ENCODE measurements around the gene CEL. TPM values are rescaled to one million over a fixed set of nuclear protein-coding genes. Genes with fewer than 3 reads are reported as not detected.

CEL gene
- total RNA-seq, 1 experiment from 2014 or later = 2.8 TPM

DNA sequence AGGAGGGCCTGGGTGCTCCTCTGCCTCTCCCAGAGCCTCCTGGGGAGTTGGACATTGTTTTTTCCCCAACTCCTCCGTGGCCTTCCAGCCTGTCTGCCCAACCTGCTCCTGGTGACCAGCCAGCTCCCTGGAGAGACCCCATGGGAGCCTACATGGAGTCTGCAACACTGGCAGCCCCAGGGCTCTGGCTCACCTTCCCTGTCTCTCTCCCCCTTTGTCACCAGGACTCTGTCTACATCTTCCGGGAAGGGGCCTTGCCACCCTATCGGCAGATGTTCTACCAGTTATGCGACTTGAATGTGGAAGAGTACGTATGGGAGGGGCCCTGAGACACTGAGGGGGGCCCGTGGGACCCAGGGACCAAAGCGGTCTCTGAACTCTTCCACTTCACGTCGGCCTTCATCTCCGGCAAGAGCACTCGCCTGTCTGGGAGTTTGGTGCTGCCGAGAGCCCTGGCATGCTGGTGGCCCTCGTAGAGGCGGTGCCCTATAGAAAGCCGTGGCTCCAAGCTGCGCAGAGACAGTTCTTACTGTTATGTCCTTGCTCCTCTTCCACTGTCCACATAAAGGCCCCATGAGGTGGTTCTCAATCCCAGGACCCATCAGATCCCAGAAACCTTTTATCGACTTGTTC is 5.9 kb upstream of the CEL start:
- H3K27ac ChIP-seq (ENCODE audit: low read depth, low read length, poor library complexity, severe bottlenecking) = no peak overlapping the region
- peaks cover 54% of the 10 kb centered on the region for H3K36me3 ChIP-seq (ENCODE audit: insufficient read depth, low read length, poor library complexity, severe bottlenecking)
- H3K27me3 ChIP-seq (replicated peaks; ENCODE audit: insufficient read depth, low read depth, low read length, poor library complexity) = no peaks in the 10 kb centered on the region
- no peak overlapping the region for H3K4me3 ChIP-seq (ENCODE audit: low read depth, low read length, poor library complexity, severe bottlenecking)
- DNase-seq (ENCODE audit: low spot score) = no peak
- H3K4me1 ChIP-seq (ENCODE audit: insufficient read depth, low read length, poor library complexity, severe bottlenecking) = no peaks in the 10 kb centered on the region
- H3K9me3 ChIP-seq (ENCODE audit: low read depth, low read length, poor library complexity, severe bottlenecking) = no peaks in the 10 kb centered on the region
- intact Hi-C loops (cut with micrococcal nuclease; ENCODE audit: unreplicated experiment) = no loop called here
- BruUV-seq (replicated peaks) = no TSS peak
- ChIA-PET POLR2A (ENCODE audit: low non-redundant PET) (no interaction called here), CTCF (no interaction called here)
- no peak for TF ChIP-seq EZH2 (IDR thresholded peaks at IDR 0.05; ENCODE audit: borderline replicate concordance, low read depth, low read length, poor library complexity, severe bottlenecking)
- no peak for TF ChIP-seq CTCF (conservative IDR thresholded peaks at IDR 0.05; ENCODE audit: low read depth, low read length)

GRCh38 chr9:133056533-133056932 is 5.2 kb upstream of the CEL start:
- H3K4me3 ChIP-seq (ENCODE audit: low read depth, low read length, poor library complexity, severe bottlenecking) = no peak overlapping the region
- BruUV-seq (replicated peaks) = no TSS peak
- no peaks in the 10 kb centered on the region for H3K9me3 ChIP-seq (ENCODE audit: low read depth, low read length, poor library complexity, severe bottlenecking)
- TF ChIP-seq EZH2 (IDR thresholded peaks at IDR 0.05; ENCODE audit: borderline replicate concordance, low read depth, low read length, poor library complexity, severe bottlenecking) = no peak
- no peak for TF ChIP-seq CTCF (conservative IDR thresholded peaks at IDR 0.05; ENCODE audit: low read depth, low read length)
- H3K27me3 ChIP-seq (replicated peaks; ENCODE audit: insufficient read depth, low read depth, low read length, poor library complexity) = no peaks in the 10 kb centered on the region
- no peaks in the 10 kb centered on the region for H3K4me1 ChIP-seq (ENCODE audit: insufficient read depth, low read length, poor library complexity, severe bottlenecking)
- POLR2A ChIA-PET (ENCODE audit: low non-redundant PET) = no interaction called here
- intact Hi-C loops (cut with micrococcal nuclease; ENCODE audit: unreplicated experiment) = no loop called here
- DNase-seq (ENCODE audit: low spot score) = no peak
- no peak overlapping the region for H3K27ac ChIP-seq (ENCODE audit: low read depth, low read length, poor library complexity, severe bottlenecking)
- peaks cover 48% of the 10 kb centered on the region for H3K36me3 ChIP-seq (ENCODE audit: insufficient read depth, low read length, poor library complexity, severe bottlenecking)
- CTCF ChIA-PET = no interaction called here

- TF ChIP-seq CTCF (conservative IDR thresholded peaks at IDR 0.05; ENCODE audit: low read depth, low read length) (no peak), EZH2 (IDR thresholded peaks at IDR 0.05; ENCODE audit: borderline replicate concordance, low read depth, low read length, poor library complexity, severe bottlenecking) (no peak)
- BruUV-seq (replicated peaks) = no TSS peak
- ChIA-PET CTCF (no interaction called here), POLR2A (ENCODE audit: low non-redundant PET) (no interaction called here)
- peaks cover 43% of the 10 kb centered on the region for H3K36me3 ChIP-seq (ENCODE audit: insufficient read depth, low read length, poor library complexity, severe bottlenecking)
- no peak for DNase-seq (ENCODE audit: low spot score)
- intact Hi-C loops (cut with micrococcal nuclease; ENCODE audit: unreplicated experiment) = no loop called here
- H3K27ac ChIP-seq (ENCODE audit: low read depth, low read length, poor library complexity, severe bottlenecking) = no peak overlapping the region
- no peaks in the 10 kb centered on the region for H3K9me3 ChIP-seq (ENCODE audit: low read depth, low read length, poor library complexity, severe bottlenecking)
- H3K4me3 ChIP-seq (ENCODE audit: low read depth, low read length, poor library complexity, severe bottlenecking) = no peak overlapping the region
- no peaks in the 10 kb centered on the region for H3K4me1 ChIP-seq (ENCODE audit: insufficient read depth, low read length, poor library complexity, severe bottlenecking)
- H3K27me3 ChIP-seq (replicated peaks; ENCODE audit: insufficient read depth, low read depth, low read length, poor library complexity) = no peaks in the 10 kb centered on the region
Observed at GRCh38 chr9:133057006-133057405, 4.8 kb upstream of the CEL start.

Data from A673 (cell line).